ENCODE results near the gene VWA2.

The VWA2 gene

GRCh38 chr10:114322344-114322743 lies 83.3 kb downstream of the VWA2 start:
- Histone ChIP-seq H3K4me3 (no peak overlapping the region), H3K9me3 (no peaks in the 10 kb centered on the region), H3K4me1 (no peaks in the 10 kb centered on the region), H3K36me3 (peaks cover 0 to 42% (median 0%) of the 10 kb centered on the region in 3 donors), H3K27me3 (no peaks in the 10 kb centered on the region), H3K27ac (no peak overlapping the region)
- intact Hi-C loops (cut with DNase I; ENCODE audit: low total_unique reads) = no loop called here
- no peak for DNase-seq
- TF ChIP-seq CTCF (IDR thresholded peaks at IDR 0.05) = no peak

GRCh38 chr10:114323023-114323422 lies 84.0 kb downstream of the VWA2 start:
- TF ChIP-seq CTCF (IDR thresholded peaks at IDR 0.05) = no peak
- Histone ChIP-seq H3K27me3 (no peaks in the 10 kb centered on the region), H3K27ac (no peak overlapping the region), H3K9me3 (no peaks in the 10 kb centered on the region), H3K4me3 (no peak overlapping the region), H3K36me3 (peaks cover 0 to 48% (median 0%) of the 10 kb centered on the region in 3 donors), H3K4me1 (no peaks in the 10 kb centered on the region)
- intact Hi-C loops (cut with DNase I; ENCODE audit: low total_unique reads) = no loop called here
- no peak for DNase-seq

- Histone ChIP-seq H3K36me3 (peaks cover 0 to 33% (median 0%) of the 10 kb centered on the region in 3 donors), H3K27ac (no peak overlapping the region), H3K4me3 (no peak overlapping the region), H3K27me3 (no peaks in the 10 kb centered on the region), H3K9me3 (no peaks in the 10 kb centered on the region), H3K4me1 (peaks cover 0 to 15% (median 6%) of the 10 kb centered on the region in 4 donors)
- no peak for DNase-seq
- TF ChIP-seq CTCF (IDR thresholded peaks at IDR 0.05) = no peak
- intact Hi-C loops (cut with DNase I; ENCODE audit: low total_unique reads) = no loop called here
These were observed 87.7 kb downstream of the VWA2 start for GRCh38 chr10:114326795-114327194.

- peaks cover 0 to 23% (median 0%) of the 10 kb centered on the region in 3 donors for H3K36me3 ChIP-seq
- no peak overlapping the region for H3K27ac ChIP-seq
- no peaks in the 10 kb centered on the region for H3K27me3 ChIP-seq
- no peak overlapping the region for H3K4me3 ChIP-seq
- no peak for TF ChIP-seq CTCF (IDR thresholded peaks at IDR 0.05)
- intact Hi-C loops (cut with DNase I; ENCODE audit: low total_unique reads) = no loop called here
- no peaks in the 10 kb centered on the region for H3K9me3 ChIP-seq
- DNase-seq = no peak
- peaks cover 0 to 25% (median 15%) of the 10 kb centered on the region in 4 donors for H3K4me1 ChIP-seq
These were observed 88.7 kb downstream of the VWA2 start for GRCh38 chr10:114327537-114328440.

- H3K9me3 ChIP-seq = no peaks in the 10 kb centered on the region
- DNase-seq = no peak
- H3K27me3 ChIP-seq = no peaks in the 10 kb centered on the region
- H3K4me3 ChIP-seq = no peak overlapping the region
- peaks cover 0 to 32% (median 22%) of the 10 kb centered on the region in 4 donors for H3K4me1 ChIP-seq
- no peak overlapping the region for H3K27ac ChIP-seq
- no peak for TF ChIP-seq CTCF (IDR thresholded peaks at IDR 0.05)
- H3K36me3 ChIP-seq = peaks cover 0 to 20% (median 0%) of the 10 kb centered on the region in 3 donors
- intact Hi-C loops (cut with DNase I; ENCODE audit: low total_unique reads) = no loop called here
These were observed 89.4 kb downstream of the VWA2 start for GRCh38 chr10:114328441-114328812.
